Chondrocyte (in vitro differentiated cells): ENCODE data around the gene GPR143. TPM values are rescaled to one million over a fixed set of nuclear protein-coding genes. Genes with fewer than 3 reads are reported as not detected.

ENCODE experiments used
- DNase-seq: peaks from one replicate; pipeline ENCODE4 v3.0.0; 2021; ENCODE audit warnings: mixed read lengths, low spot score
- H3K27ac Mint-ChIP-seq: one replicate; pipeline ENCODE4 v1.8.0; 2021; ENCODE audit warnings: mild to moderate bottlenecking, moderate library complexity, mixed read lengths; ENCODE audit not compliant: unreplicated experiment
- H3K27me3 Mint-ChIP-seq: 2 replicates; pipeline ENCODE4 v1.8.0; 2021; ENCODE audit warnings: low read depth, mixed read lengths
- H3K36me3 Mint-ChIP-seq: 2 replicates; pipeline ENCODE4 v1.8.0; 2021; ENCODE audit warnings: low read depth, mixed read lengths
- H3K4me1 Mint-ChIP-seq: 2 replicates; pipeline ENCODE4 v1.8.0; 2021; ENCODE audit warnings: low read depth, mild to moderate bottlenecking, mixed read lengths
- H3K4me3 Mint-ChIP-seq: one replicate; pipeline ENCODE4 v1.8.0; 2021; ENCODE audit warnings: mild to moderate bottlenecking, moderate library complexity, mixed read lengths; ENCODE audit not compliant: unreplicated experiment
- H3K9me3 Mint-ChIP-seq: 2 replicates; pipeline ENCODE4 v1.8.0; 2021; ENCODE audit warnings: low read depth, mixed read lengths
- total RNA-seq: library from RNA; stranded (reverse); gene quantifications from 3 replicates; pipeline ENCODE4 v1.2.1, GENCODE V29; 2021
- TF ChIP-seq, protein P1 (sequence below): fragments of 200-600 bp; sonication (generic); IDR thresholded peaks from 2 replicates; pipeline ENCODE4 v1.5.0; 2021; ENCODE audit warnings: antibody characterized with exemption, mild to moderate bottlenecking, moderate library complexity

Gene GPR143
- total RNA-seq, 1 donor from 2014 or later: not detected

DNA sequence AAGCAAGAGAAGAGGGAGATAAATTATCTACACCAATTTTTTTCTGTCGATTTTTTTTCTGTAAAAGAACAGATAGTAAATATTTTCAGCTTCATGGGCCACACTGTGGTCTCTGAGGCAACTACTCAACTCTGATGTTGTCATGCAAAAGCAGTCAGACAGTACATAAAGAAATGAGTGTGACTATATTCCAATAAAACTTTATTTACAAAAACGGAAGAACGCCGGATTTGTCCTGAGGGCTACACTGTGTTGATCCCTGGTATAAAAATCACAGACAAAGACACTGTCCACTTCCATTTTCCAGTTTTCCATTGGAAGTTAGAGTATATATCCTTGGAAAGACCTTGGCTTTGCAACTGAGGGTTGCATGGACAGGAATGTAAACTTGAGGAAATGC lies 18.0 kb downstream of the GPR143 start:
- no peaks in the 10 kb centered on the region for H3K36me3 Mint-ChIP-seq
- DNase-seq: no peak
- TF ChIP-seq, protein P1, sequence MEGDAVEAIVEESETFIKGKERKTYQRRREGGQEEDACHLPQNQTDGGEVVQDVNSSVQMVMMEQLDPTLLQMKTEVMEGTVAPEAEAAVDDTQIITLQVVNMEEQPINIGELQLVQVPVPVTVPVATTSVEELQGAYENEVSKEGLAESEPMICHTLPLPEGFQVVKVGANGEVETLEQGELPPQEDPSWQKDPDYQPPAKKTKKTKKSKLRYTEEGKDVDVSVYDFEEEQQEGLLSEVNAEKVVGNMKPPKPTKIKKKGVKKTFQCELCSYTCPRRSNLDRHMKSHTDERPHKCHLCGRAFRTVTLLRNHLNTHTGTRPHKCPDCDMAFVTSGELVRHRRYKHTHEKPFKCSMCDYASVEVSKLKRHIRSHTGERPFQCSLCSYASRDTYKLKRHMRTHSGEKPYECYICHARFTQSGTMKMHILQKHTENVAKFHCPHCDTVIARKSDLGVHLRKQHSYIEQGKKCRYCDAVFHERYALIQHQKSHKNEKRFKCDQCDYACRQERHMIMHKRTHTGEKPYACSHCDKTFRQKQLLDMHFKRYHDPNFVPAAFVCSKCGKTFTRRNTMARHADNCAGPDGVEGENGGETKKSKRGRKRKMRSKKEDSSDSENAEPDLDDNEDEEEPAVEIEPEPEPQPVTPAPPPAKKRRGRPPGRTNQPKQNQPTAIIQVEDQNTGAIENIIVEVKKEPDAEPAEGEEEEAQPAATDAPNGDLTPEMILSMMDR: no peak
- no peaks in the 10 kb centered on the region for H3K27me3 Mint-ChIP-seq
- no peak overlapping the region for H3K27ac Mint-ChIP-seq
- no peak overlapping the region for H3K4me3 Mint-ChIP-seq
- H3K9me3 Mint-ChIP-seq: peaks cover 17% of the 10 kb centered on the region
- H3K4me1 Mint-ChIP-seq: peaks cover 20% of the 10 kb centered on the region

DNA sequence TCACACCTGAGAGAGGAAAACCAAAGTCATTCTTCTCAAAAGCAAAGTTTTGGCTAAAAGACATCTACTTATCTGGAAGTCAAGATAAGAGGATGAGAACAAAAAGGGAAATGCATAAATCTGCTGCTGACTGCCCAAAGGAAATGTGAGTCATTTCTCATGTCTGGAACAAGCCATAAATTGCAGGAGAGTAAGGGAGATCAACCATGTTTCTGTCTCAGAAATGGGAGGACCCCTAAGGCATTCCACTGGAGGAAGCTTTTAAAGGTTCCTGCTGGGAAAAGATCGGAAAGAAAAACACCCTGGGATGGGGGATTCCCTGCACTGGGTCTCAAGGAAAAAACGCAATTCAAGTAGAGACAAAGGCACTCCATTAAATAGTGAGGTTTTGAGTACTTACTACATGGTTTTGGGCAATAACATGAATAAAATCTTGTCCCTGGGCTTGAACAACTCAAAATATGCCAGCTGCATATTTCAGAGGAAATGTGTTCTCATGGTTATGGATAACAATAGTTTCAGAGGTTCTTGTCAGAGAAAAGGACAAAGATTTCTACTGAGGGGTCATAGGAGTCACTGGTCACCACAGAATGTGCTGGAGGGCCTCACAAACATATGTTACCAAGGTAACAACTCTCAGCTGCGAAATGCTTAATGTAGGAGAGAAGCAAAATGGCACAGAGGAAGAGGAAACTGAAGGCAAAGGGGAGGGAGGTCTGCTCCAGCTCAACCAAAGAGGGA lies 19.3 kb downstream of the GPR143 start:
- Mint-ChIP-seq H3K27me3 (no peaks in the 10 kb centered on the region), H3K4me1 (peaks cover 20% of the 10 kb centered on the region), H3K9me3 (peaks cover 17% of the 10 kb centered on the region), H3K36me3 (no peaks in the 10 kb centered on the region), H3K27ac (peak overlapping the region; percentile 86), H3K4me3 (no peak overlapping the region)
- TF ChIP-seq, protein P1: no peak
- no peak for DNase-seq

DNA sequence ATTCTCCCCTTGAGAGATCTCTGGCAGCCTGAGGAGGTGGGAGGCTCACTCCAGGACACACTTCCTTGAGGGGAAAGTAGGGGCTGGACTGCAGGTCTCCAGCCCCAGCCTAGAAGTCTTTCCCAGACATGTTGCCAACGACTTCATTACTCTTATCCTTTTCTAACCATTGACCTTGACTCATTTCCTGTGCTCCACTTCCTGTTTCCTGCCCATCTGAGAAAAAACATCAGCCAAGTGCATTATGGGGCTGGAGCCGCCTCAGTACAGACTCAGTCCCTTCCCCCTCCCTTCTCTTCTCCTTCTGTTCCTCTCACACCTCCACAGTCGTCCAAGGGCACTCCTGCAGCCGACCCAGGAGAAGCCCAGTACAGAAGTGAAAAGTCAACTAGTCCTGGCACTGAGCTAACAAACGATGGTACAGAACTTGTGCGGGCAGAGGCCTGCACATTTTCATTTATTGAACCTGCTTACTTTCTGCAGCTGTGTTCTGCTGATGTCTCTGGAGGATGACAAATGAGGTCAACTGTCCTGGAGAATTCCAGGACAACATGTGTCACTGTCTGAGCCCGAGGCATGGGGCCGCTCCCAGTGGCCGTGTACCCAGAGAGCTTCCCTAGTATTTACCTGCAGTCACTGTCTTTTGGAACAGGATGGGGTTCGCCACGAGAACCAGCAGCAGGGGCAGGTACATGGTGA lies 20.1 kb downstream of the GPR143 start:
- Mint-ChIP-seq H3K36me3 (no peaks in the 10 kb centered on the region), H3K4me3 (no peak overlapping the region), H3K9me3 (peaks cover 17% of the 10 kb centered on the region), H3K27ac (peak overlapping the region; percentile 86), H3K27me3 (no peaks in the 10 kb centered on the region), H3K4me1 (peaks cover 20% of the 10 kb centered on the region)
- no peak for DNase-seq
- TF ChIP-seq, protein P1: no peak

DNA sequence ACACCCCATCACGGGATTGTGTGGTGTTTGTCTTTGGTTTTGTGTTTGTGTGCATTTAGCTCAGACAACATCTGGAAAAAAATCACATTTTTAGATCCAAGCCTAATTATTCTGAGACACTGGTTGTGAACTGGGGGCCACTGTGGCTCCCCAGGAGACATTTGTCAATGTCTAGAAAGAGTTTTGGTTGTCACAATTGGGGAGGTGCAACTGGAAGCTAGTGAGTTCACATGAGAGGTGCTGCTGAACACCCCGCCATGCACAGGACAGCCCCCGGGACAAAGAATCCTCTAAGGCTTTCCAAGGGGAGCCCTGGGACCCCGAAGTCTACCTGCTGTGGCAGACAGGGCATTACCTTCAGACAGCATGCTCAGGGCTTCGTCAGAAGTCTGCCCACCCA lies 26.5 kb downstream of the GPR143 start:
- H3K4me3 Mint-ChIP-seq: no peak overlapping the region
- no peaks in the 10 kb centered on the region for H3K4me1 Mint-ChIP-seq
- no peaks in the 10 kb centered on the region for H3K27me3 Mint-ChIP-seq
- TF ChIP-seq, protein P1: no peak
- no peaks in the 10 kb centered on the region for H3K36me3 Mint-ChIP-seq
- DNase-seq: no peak
- no peak overlapping the region for H3K27ac Mint-ChIP-seq
- H3K9me3 Mint-ChIP-seq: peaks cover 21% of the 10 kb centered on the region

DNA sequence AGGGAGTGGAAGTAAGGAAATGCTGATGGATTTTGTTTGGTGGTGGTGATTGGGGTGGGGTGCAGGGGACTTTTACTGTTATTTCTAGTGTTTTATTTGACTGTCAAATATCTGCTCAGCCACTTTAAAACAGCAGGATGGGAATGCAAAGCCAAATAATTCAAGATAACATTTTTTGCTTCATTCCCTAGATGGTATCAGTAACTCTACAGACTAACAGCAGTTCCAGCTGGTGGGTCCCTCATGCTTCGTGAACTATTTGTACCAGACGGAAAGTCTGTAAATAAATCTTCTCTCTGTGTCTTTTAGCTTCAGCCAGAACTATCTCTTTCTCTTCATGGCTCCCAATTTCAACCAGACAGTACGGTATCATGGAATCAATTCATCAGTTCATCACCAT lies 27.5 kb downstream of the GPR143 start:
- no peaks in the 10 kb centered on the region for H3K36me3 Mint-ChIP-seq
- TF ChIP-seq, protein P1: no peak
- peaks cover 18% of the 10 kb centered on the region for H3K9me3 Mint-ChIP-seq
- H3K27me3 Mint-ChIP-seq: no peaks in the 10 kb centered on the region
- no peak overlapping the region for H3K4me3 Mint-ChIP-seq
- H3K27ac Mint-ChIP-seq: no peak overlapping the region
- H3K4me1 Mint-ChIP-seq: no peaks in the 10 kb centered on the region
- no peak for DNase-seq
